Neural cell (in vitro differentiated cells): Measurements from ENCODE around the gene CCDC174.

Experiments used
- MXI1 ChIP-seq: fragments of 450-650 bp; conservative IDR thresholded peaks from 2 replicates; pipeline ENCODE4 v1.6.1; 2014; ENCODE audit warnings: antibody characterized with exemption, mild to moderate bottlenecking; ENCODE audit not compliant: poor library complexity, severe bottlenecking
- TF ChIP-seq, protein P1 (sequence below): fragments of 450-650 bp; IDR thresholded peaks from 2 replicates; pipeline ENCODE4 v1.5.1; 2014; ENCODE audit warnings: antibody characterized with exemption, mild to moderate bottlenecking, moderate library complexity; ENCODE audit not compliant: poor library complexity, severe bottlenecking

DNA sequence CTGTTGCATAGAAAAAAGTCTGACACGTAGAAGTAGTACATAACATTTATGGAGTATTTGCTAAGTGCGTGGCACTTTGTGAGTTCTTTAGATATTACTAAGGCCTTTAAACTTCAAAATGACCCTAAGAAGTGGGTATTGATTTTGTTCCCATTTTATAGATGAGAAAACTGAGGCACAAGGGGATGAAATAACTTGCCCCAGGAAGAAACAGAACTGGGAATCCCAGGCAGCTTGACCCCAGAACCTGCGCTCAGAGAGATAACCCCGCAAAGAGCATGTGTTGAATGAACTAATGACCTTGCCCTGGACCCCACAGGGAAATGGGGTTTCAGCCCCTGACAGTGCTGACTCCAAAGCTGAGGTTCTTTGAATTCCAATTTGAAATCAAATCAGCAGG lies 30.5 kb upstream of the CCDC174 start:
- TF ChIP-seq, protein P1, sequence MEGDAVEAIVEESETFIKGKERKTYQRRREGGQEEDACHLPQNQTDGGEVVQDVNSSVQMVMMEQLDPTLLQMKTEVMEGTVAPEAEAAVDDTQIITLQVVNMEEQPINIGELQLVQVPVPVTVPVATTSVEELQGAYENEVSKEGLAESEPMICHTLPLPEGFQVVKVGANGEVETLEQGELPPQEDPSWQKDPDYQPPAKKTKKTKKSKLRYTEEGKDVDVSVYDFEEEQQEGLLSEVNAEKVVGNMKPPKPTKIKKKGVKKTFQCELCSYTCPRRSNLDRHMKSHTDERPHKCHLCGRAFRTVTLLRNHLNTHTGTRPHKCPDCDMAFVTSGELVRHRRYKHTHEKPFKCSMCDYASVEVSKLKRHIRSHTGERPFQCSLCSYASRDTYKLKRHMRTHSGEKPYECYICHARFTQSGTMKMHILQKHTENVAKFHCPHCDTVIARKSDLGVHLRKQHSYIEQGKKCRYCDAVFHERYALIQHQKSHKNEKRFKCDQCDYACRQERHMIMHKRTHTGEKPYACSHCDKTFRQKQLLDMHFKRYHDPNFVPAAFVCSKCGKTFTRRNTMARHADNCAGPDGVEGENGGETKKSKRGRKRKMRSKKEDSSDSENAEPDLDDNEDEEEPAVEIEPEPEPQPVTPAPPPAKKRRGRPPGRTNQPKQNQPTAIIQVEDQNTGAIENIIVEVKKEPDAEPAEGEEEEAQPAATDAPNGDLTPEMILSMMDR, result no peak
- TF ChIP-seq MXI1, result no peak
